C4-2B (cell line): Measurements from ENCODE around the gene RAD50.

Experiments
- H3K27ac ChIP-seq: fragments of 450-650 bp; 2 replicates; pipeline ENCODE4 v1.5.1; 2017
- CTCF ChIP-seq: fragments of 450-650 bp; conservative IDR thresholded peaks from 2 replicates; pipeline ENCODE4 v1.5.1; 2017; ENCODE audit warnings: mild to moderate bottlenecking
- ZFX ChIP-seq: fragments of 450-650 bp; IDR thresholded peaks from 2 replicates; pipeline ENCODE4 v1.6.1; 2017

The RAD50 gene

GRCh38 chr5:132658381-132659302 lies 101.9 kb downstream of the RAD50 start:
- H3K27ac ChIP-seq, result no peak overlapping the region
- TF ChIP-seq CTCF (no peak), ZFX (no peak)

GRCh38 chr5:132659598-132660493 lies 103.1 kb downstream of the RAD50 start:
- TF ChIP-seq CTCF (no peak), ZFX (no peak)

GRCh38 chr5:132661231-132662003 lies 104.6 kb downstream of the RAD50 start:
- H3K27ac ChIP-seq, result no peak overlapping the region
- TF ChIP-seq ZFX (no peak), CTCF (no peak)

More at GRCh38 chr5:132659598-132660493, 103.1 kb downstream of the RAD50 start:
- no peak overlapping the region for H3K27ac ChIP-seq

GRCh38 chr5:132662004-132662401 lies 105.2 kb downstream of the RAD50 start:
- TF ChIP-seq ZFX (no peak), CTCF (no peak)
- no peak overlapping the region for H3K27ac ChIP-seq

GRCh38 chr5:132662925-132663770 lies 106.4 kb downstream of the RAD50 start:
- TF ChIP-seq CTCF, result no peak
- no peak for TF ChIP-seq ZFX
- H3K27ac ChIP-seq, result no peak overlapping the region
